GM12878 (cell line): ENCODE measurements around the gene WWC2.

Experiments
- FOXK2 ChIP-seq: fragments of 450-650 bp; IDR thresholded peaks from 2 replicates; pipeline ENCODE4 v1.6.1; 2017; ENCODE audit warnings: mild to moderate bottlenecking, moderate library complexity
- POLR2A ChIP-seq: IDR thresholded peaks from 2 replicates; pipeline ENCODE4 v1.6.1; 2011; ENCODE audit warnings: low read depth, mild to moderate bottlenecking, low read length
- ZZZ3 ChIP-seq: IDR thresholded peaks from 2 replicates; pipeline ENCODE4 v1.6.1; 2011; ENCODE audit warnings: low read depth; ENCODE audit not compliant: control insufficient read depth, insufficient read length

DNA sequence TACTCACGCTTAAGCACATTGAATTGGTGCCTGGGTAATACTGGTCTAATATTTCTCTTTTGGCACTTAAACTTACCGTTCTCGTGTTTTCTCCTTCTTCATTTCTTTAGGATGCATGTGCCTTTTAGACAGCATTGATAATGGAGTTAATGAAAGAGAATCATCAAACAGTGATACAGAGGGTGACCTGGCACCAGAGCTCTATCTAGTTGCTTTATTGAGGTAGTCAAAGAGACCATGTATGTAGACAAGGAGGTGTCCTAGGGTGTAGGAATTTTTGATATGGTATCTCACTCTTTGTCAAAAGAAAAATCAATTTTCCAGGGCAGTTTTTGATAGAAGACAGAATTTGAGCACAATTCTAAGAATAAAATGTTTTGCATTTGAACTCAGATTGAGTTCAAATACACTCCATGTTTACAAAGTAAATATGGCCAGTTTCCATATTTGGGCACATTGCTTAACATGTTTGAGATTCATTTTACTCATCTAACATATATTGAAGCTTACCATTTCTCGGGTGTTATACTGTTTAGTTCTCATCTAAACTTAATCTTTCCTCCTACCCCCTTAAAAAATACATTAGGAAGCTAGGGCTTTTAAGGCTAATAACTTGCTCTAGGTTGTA, 92.0 kb downstream of the WWC2 start:
- TF ChIP-seq FOXK2 (no peak), ZZZ3 (no peak), POLR2A (no peak)
